Kidney (tissue), 14 donors: Measurements from ENCODE around the gene SGSM2. TPM values are rescaled to one million over a fixed set of nuclear protein-coding genes. Genes with fewer than 3 reads are reported as not detected.
A peak's percentile ranks its signal among the peaks of the same experiment; 100 is the strongest.
"Not testable (repeated sequence)": the region's sequence is repeated elsewhere in the genome, so short reads cannot be mapped to it uniquely, and the experiment has no call there.

Experiments used
- DNase-seq, 5 donors: peaks; one replicate each; pipeline ENCODE4 v3.0.0-alpha.2; 2013 to 2020
- FAIRE-seq: peaks from 2 replicates; lab custom pipeline; 2012; peaks lifted over from hg19 to GRCh38; lab: Jason Lieb, UNC
- H3K27ac ChIP-seq, 2 donors: one replicate each; pipeline ENCODE4 v1.7.0; 2013; ENCODE audit warnings: low read depth in 2 of 2, low read length in 2 of 2, inconsistent platforms in 1 of 2
- H3K27me3 ChIP-seq: one replicate; pipeline ENCODE4 v1.7.1; 2013; ENCODE audit warnings: low read length, inconsistent platforms; ENCODE audit not compliant: control insufficient read depth, insufficient read depth
- H3K36me3 ChIP-seq, 3 donors: one replicate each; pipeline versions ENCODE4 v1.7.0 to v1.7.1; 2013; ENCODE audit warnings: low read length in 3 of 3, control low read depth in 1 of 3, inconsistent platforms in 1 of 3; ENCODE audit not compliant: insufficient read depth in 3 of 3, control insufficient read depth in 2 of 3
- H3K4me1 ChIP-seq, 3 donors: one replicate each; pipeline versions ENCODE4 v1.7.0 to v1.7.1; 2013; ENCODE audit warnings: low read length in 3 of 3, inconsistent platforms in 1 of 3, low read depth in 1 of 3; ENCODE audit not compliant: control insufficient read depth in 2 of 3, insufficient read depth in 2 of 3
- H3K4me3 ChIP-seq, 3 donors: one replicate each; pipeline versions ENCODE4 v1.7.0 to v1.8.1; 2013; ENCODE audit warnings: low read length in 3 of 3, control low read depth in 1 of 3, inconsistent platforms in 1 of 3
- H3K9ac ChIP-seq, 3 donors: one replicate each; pipeline versions ENCODE4 v1.7.0 to v1.7.1; 2013; ENCODE audit warnings: low read length in 3 of 3, control low read depth in 1 of 3, inconsistent platforms in 1 of 3
- H3K9me3 ChIP-seq, 3 donors: one replicate each; pipeline versions ENCODE4 v1.7.0 to v1.7.1; 2013; ENCODE audit warnings: low read length in 3 of 3, control low read depth in 1 of 3, inconsistent platforms in 1 of 3; ENCODE audit not compliant: control insufficient read depth in 2 of 3, insufficient read depth in 1 of 3
- intact Hi-C: fragments of 100-400 bp; cut with DNase I; formaldehyde crosslinking; loops from one replicate; pipeline ENCODE4 v1.11.1; 2022
- polyA plus RNA-seq: library from polyadenylated mRNA; stranded (reverse); fragments of 350-450 nt; fragmentation: Illumina TruSeq; extraction: RNeasy Lipid Tissue Mini Kit (QIAGEN cat#74804); gene quantifications from one replicate; pipeline ENCODE4 v1.2.3, GENCODE V29; 2014; ENCODE audit warnings: low read depth, low replicate concordance; ENCODE audit not compliant: insufficient read depth
- total RNA-seq: library from RNA; stranded (reverse); fragmentation: NEBNext Ultra II Directional; extraction: Animal tissue kit (Norgen Biotek cat#: 25700); gene quantifications from one replicate; pipeline ENCODE4 v1.2.1, GENCODE V29; 2021
- TF ChIP-seq, protein P1 (sequence below): IDR thresholded peaks from 3 replicates; pipeline ENCODE4 v1.5.1; 2012; ENCODE audit warnings: mild to moderate bottlenecking, moderate library complexity, borderline replicate concordance; ENCODE audit not compliant: insufficient read depth; ENCODE audit errors: extremely low read depth
- donor health status: control.
- donor health status: control.
- donor health status: control.
- donor health status: control.
- donor health status: control.
- donor health status: DM: yes; HTN: yes; CAD: no.
- donor health status: Normal renal cell carcinoma (clear cell type).

Gene SGSM2
- total and polyA plus RNA-seq, 2 donors from 2014 or later = 33.7 to 58.0 TPM

DNA sequence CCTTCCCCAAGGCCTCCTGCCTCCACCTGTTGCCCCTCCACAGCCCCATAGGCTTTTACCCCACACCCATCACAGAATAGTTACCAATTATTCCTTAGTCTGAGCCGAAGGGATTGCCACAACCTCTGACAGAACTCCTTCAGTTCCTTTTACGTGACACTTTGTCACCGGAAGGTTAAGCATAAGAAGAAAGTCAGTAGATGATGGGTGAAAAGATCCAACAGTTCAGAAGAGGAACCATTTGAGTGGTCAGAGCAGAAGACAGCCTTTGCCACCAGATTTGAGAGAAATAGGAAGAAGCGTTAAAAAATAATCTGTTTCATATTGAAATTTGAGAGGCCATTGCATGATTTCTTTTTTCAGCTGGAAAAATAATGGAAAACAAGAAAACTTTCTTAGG lies 32.4 kb upstream of the SGSM2 start:
- H3K36me3 ChIP-seq = peaks cover 0 to 3% (median 0%) of the 10 kb centered on the region in 3 donors
- H3K27ac ChIP-seq = no peak overlapping the region
- H3K9ac ChIP-seq = no peak overlapping the region
- H3K4me1 ChIP-seq = peaks cover 0 to 4% (median 0%) of the 10 kb centered on the region in 3 donors
- DNase-seq = no peak
- no peak for FAIRE-seq
- no peaks in the 10 kb centered on the region for H3K27me3 ChIP-seq
- no peak overlapping the region for H3K4me3 ChIP-seq
- TF ChIP-seq, protein P1, sequence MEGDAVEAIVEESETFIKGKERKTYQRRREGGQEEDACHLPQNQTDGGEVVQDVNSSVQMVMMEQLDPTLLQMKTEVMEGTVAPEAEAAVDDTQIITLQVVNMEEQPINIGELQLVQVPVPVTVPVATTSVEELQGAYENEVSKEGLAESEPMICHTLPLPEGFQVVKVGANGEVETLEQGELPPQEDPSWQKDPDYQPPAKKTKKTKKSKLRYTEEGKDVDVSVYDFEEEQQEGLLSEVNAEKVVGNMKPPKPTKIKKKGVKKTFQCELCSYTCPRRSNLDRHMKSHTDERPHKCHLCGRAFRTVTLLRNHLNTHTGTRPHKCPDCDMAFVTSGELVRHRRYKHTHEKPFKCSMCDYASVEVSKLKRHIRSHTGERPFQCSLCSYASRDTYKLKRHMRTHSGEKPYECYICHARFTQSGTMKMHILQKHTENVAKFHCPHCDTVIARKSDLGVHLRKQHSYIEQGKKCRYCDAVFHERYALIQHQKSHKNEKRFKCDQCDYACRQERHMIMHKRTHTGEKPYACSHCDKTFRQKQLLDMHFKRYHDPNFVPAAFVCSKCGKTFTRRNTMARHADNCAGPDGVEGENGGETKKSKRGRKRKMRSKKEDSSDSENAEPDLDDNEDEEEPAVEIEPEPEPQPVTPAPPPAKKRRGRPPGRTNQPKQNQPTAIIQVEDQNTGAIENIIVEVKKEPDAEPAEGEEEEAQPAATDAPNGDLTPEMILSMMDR = no peak
- intact Hi-C loops = no loop called here
- H3K9me3 ChIP-seq = no peaks in the 10 kb centered on the region

DNA sequence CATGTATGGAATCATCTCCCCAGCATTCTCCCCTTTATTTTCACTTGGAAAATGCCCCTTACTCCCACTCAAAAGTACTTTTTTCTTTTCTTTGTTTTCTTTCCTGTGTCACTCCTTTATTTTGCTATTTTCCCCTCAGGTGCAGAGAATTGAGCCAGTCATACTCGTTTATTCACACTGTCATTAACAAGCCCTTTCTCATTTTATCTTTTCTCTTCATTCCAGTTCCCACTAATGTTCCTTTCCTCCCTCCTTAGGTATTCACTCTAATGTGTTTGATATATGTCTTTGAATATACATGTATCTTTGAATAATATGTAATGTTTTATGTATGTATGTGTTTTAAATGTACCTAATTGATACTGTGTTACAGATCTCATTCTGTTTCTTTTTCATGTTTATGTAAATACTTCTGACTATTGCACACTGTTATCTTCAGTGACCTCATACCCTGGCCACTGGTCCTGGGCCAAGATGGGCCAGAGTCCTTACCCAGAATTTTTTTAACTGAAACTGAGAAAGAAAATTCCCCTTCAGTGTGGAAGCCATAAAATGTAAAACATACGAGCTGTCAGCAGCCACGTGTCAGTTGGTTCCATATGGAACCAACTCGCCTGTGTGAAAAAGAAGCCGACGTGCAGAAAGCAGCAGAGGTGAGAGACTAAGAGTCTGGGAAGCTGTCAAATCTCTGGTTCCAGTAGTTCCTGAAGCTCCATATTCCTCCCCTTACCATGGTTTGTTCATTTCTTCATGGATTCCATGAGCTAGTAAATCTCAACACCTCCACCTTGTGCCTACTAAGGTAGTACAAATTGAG lies 27.8 kb upstream of the SGSM2 start:
- DNase-seq = peak in 3 of 5 donors; percentile 11 to 49 (median 15)
- no peak for FAIRE-seq
- Histone ChIP-seq H3K4me3 (no peak overlapping the region), H3K36me3 (no peaks in the 10 kb centered on the region), H3K9ac (no peak overlapping the region), H3K27ac (no peak overlapping the region), H3K9me3 (no peaks in the 10 kb centered on the region), H3K4me1 (no peaks in the 10 kb centered on the region), H3K27me3 (no peaks in the 10 kb centered on the region)
- TF ChIP-seq, protein P1 = no peak
- intact Hi-C loops = no loop called here

DNA sequence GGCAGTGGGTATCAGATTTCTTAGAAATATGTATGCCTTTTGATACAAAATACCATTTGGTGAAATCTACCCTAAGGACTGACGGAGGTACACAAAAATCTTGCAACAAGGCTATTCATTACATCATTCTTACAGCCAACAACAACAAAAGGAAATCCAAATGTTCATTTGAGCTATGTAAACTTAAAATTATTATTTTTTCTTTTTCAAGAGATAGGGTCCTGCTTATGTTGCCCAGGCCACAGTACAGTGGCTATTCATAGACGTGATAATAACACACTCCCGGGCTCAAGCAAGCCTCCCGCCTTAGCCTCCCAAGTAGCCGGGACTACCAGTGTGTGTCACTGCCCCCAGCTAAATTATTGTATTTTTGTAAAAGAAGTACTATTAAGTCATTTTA lies 24.6 kb upstream of the SGSM2 start:
- intact Hi-C loops = no loop called here
- no peaks in the 10 kb centered on the region for H3K27me3 ChIP-seq
- H3K27ac ChIP-seq = no peak overlapping the region
- H3K36me3 ChIP-seq = no peaks in the 10 kb centered on the region
- H3K9me3 ChIP-seq = no peaks in the 10 kb centered on the region
- H3K4me1 ChIP-seq = no peaks in the 10 kb centered on the region
- FAIRE-seq (no peak), DNase-seq (no peak)
- TF ChIP-seq, protein P1 = no peak
- H3K9ac ChIP-seq = no peak overlapping the region
- H3K4me3 ChIP-seq = no peak overlapping the region

DNA sequence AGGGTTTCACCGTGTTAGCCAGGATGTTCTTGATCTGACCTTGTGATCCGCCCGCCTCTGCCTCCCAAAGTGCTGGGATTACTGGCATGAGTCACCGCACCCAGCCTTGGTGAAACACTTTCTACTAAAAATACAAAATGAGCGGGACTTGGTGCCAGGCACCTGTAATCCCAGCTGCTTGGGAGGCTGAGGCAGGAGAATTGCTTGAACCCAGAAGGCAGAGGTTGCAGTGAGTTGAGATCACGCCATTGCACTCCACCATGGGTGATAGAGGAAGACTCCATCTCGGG lies 20.4 kb upstream of the SGSM2 start:
- H3K9ac ChIP-seq, H3K4me3 ChIP-seq, H3K9me3 ChIP-seq, FAIRE-seq, H3K36me3 ChIP-seq, DNase-seq, H3K4me1 ChIP-seq, H3K27me3 ChIP-seq, H3K27ac ChIP-seq, intact Hi-C loops: not testable (repeated sequence)
